Stimulated activated CD4-positive, alpha-beta T cell treated with anti-CD3 and anti-CD28 coated beads, TNF-alpha, amount 100 ng/mL, for 48 hours (primary cell): ENCODE data around the gene DUSP9.
"Not testable (repeated sequence)": the region's sequence is repeated elsewhere in the genome, so short reads cannot be mapped to it uniquely, and the experiment has no call there.

ENCODE experiments used
- DNase-seq, 3 donors: peaks; one replicate each; pipeline ENCODE4 v3.0.0-alpha.2; 2020; ENCODE audit warnings: low read depth in 3 of 3

The DUSP9 gene

DNA sequence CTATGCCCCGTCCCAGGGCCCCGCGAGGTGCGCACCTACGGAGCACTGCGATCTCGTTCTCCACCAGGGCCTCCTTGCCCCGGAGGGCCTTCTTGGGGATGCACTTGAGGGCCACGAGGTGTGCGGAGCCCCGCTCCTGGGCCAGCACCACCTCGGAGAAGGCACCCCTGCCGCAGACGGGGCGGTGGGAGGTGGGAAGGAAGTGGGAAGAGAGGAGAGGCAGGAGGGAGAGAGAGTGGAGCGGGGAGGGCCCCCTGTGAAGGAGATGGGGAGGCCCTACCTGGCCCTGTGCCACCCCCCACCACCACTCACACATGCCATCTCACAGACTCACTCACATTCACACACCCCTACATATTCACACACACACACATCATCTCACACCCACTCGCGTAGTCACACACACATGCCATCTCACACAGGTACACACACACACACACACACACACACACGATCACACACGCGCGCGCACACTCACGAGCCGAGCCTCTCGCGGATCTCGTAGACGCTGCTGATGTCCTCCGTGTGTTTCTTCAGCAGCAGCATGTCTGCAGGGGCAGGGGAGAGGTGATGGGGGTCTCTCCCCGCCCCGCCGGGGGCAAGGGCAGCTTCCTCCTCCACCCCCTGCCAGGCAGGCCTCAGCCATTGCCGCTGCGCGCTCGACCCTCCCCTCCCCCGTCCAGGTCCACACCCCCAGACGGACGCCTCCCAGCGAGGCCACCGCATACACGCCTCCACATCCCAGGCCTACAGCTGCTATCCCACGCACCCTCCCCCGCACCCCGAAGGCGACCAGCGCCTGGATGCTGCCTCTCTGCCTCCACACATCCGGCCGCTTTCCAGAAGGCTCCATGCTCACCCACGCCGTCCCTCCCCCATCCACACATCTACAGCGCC is 25.8 kb downstream of the DUSP9 start:
- no peak for DNase-seq

GRCh38 chrX:153673428-153674218 is 26.6 kb downstream of the DUSP9 start, which contains the start of gene PNCK:
Gene PNCK, minus strand, starts transcription at chrX:153673813. Its CDS starts 737 bp downstream, at chrX:153673076.
- DNase-seq, result no peak

- no peak for DNase-seq
These were observed 27.3 kb downstream of the DUSP9 start for GRCh38 chrX:153674219-153674851.

- DNase-seq, result no peak
These were observed 34.2 kb downstream of the DUSP9 start for GRCh38 chrX:153681175-153681574.

GRCh38 chrX:153683486-153683885 is 36.5 kb downstream of the DUSP9 start:
- DNase-seq, result not testable (repeated sequence)

DNA sequence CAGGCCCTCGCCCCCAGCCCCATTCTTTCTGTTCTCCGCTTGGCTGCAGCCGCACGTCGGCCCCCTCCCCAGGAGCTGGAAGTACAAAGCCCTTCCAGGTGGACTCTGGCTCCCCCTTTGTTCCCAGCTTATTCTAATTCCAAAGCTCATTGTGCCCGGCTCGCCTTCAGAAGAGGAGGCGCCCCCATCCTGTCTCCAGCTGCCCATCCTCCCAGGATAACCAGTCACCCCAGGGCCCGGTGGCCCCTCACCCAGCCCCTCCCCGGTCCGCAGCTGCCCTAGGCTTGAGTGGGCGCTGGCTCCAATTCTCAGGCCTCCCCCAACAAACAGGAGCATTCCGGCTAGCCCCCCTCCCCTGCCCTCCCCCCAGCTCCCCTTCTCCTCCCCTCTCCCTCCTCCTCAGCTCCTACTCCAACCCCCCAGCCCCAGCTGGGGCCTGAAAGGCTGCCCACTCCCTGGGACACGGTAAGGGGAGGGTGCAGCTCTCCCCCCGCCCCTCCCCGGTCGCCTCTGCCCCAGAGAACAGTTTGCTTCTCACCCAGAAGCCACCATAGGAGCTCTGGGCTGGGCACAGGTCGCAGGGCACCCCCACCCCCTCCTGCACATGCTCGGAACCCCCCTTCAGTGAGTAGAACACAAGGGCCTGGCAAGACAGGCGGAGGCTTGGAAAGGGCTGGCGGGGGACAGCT is 37.6 kb downstream of the DUSP9 start:
- no peak for DNase-seq

DNA sequence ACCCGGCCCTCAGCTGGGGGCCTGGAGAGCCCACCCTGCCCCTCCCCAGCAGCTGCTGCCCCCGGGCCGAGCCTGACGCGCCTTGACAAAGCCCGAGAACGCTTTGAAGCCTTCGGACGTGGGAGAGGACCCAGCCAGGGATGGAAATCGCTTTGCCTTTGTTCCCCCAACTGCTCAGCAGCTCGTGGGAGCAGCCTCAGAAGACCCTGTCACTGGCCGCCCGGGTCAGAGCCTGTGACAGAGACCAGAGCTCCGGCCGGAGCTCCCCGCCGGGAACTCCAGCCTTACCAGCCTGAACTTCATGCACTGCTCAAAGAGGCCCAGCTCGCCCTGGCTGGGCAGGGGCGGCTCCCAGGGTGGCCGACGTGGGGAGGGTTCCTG is 38.1 kb downstream of the DUSP9 start:
- no peak for DNase-seq

DNA sequence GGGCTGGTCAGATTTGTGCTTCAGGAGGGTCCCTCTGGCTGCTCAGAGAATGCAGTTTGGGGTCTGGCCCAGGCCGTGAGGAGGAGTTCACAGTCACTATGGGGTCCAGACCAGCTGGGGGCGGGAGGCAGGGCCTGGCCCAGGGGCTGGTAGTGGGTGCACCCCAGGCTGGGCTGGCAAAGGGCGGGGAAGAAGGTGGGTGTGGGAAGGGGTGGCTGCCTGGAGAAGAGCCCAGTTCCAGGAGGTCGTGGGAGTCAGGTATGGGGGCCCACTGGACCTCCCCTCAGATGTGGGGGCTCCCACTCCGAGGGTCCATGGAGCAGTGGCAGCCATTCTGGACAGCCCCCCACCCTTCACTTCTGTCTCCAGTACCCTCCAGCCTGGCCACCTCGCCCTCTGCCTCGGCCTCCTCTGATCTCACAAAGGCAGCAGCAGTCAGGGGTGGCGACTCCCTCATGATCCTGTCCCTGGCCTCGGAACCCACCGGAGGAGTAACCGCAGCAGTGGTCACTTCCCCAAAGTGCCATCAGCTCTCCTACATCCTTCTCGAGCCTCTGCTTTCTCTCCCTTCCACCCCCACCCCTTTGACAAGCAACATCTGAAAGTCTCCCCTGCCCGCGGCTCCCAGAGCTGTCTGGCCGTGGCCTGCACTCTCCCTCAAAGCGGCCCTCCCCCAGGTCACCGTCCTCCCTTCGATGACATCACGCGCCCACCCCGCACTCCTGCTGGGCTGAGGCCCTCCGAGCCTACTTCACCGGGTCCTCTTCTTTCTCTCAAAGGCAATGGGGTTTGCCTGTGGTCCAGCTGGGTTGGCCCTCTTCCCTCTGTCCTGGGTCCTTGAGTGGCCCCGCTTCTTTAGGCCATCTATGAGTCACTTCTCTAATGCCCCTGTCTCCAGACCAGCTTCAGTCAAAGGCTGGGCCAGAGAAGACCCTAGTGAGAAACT is 39.0 kb downstream of the DUSP9 start:
- DNase-seq, result no peak

DNA sequence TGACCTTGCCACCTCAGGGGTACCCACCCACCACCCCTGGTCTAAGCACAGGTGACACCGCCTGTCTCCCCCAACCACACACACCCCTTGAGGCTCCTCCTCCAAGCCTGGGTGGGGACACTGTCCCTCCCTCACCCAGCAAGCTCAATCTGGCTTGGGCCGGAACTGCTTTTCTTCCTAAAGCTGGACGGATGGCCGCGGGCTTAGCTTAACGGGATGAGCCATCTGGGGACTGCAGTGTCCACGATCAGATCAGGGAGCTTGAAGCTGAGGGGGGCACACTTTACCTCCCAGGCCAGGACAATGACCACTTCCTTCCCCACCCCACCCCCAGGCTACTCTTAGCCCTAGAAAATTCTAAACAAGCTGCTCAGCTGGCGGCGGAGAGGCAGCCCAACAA is 39.7 kb downstream of the DUSP9 start:
- no peak for DNase-seq

DNA sequence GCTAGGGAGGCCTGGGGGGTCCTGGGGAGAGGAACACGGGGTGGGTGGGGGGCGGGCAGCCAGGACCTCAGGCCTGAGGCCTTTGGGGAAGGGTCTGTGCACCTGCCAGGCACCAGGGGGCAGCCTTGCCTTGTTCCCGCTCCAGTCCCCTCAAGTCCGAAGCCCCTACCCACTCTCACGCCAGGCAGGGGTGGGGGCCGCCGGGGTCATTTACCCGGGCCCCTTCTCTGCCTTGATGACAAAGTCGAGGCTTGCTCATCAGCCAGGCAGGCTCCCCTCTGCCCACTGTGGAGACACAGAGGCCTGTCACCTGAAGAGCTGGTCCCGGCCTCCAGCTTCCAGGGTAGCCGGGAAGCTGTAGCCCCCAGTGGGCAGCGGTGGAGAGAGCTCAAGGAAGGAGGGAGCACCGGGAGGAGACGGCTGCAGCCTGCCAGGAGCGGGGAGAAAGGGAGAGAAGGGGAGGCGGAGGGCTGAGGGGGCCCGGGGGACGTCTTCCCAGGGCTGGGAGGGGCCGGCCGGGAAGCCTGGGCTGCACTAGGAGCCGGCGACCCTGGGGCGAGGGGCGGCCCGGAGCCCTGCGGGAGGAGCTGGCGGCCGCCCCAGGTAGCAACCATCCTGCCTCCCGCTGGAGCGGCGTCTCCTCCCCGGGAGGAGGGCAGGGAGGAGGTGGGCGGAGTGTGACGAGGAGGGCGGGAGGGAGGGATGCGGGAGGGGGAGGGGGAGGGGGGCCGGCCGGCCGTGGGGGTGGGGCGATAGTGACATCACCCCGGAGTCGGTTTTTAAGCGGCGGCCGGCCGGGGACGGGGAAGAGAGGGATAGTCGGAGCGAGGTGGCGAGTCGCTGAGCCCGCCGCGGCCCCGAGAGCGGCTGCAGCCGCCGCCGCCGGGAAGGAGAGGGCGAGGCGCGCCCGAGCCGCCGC is 40.4 kb downstream of the DUSP9 start, which contains the start of gene SLC6A8:
Gene SLC6A8 (plus strand): TSS at position 806 of the 919 bp plus-strand sequence. CDS start 649 bp downstream, outside the sequence.
- DNase-seq, result no peak

DNA sequence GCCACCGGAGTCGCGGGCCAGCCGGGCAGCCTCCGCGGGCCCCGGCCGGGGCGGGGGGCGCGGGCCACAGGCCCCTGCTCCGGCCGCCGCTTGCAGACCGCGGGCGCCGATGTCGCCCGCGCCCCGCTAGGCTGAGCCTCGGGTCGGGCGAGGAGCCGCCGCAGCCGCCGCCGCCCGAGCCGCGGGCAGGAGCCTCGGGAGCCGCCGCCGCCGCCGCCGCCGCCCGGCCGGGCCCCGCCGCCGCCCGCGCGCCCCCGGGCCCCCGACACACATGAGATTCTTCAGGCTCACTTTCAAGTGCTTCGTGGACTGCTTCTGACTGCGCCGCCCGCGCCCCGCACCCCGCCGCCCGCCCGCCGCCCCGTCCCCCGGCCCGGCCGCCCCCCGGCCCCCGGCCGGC is 41.1 kb downstream of the DUSP9 start:
- DNase-seq, result no peak

- DNase-seq, result no peak
These were observed 41.5 kb downstream of the DUSP9 start for GRCh38 chrX:153688506-153688905.

DNA sequence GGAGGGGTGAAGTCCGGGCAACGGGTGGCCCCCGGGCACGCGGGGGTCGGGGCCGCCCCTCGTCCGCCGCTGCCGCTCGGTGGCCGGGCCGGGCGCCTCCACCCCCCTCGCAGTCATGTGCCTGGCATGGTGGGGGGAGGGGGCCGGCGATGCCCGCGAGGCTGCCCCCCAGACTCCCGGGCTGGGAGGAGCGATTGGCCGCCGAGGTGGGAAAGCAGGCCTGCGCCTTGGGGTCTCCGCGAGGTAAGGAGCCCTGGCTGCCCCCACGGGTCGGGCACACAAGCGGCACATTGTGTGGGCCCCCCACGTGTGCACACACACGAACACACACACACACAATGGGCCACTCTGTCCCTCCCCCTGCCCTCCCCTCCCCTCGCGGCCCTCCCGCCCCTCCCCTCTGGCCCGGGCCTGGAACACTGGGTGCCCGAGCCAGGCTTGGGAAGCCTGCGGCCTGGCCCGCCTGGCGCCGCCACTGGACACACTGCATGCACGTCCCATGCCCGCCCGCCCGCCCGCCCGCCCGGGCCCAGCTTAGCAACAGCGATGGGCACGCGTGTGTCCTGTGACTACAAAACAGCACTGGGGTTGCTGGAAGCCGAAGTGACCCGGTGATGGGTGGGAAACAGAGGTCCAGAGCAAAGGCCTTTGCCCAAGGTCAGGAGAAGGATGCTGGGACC is 42.0 kb downstream of the DUSP9 start:
- no peak for DNase-seq

DNA sequence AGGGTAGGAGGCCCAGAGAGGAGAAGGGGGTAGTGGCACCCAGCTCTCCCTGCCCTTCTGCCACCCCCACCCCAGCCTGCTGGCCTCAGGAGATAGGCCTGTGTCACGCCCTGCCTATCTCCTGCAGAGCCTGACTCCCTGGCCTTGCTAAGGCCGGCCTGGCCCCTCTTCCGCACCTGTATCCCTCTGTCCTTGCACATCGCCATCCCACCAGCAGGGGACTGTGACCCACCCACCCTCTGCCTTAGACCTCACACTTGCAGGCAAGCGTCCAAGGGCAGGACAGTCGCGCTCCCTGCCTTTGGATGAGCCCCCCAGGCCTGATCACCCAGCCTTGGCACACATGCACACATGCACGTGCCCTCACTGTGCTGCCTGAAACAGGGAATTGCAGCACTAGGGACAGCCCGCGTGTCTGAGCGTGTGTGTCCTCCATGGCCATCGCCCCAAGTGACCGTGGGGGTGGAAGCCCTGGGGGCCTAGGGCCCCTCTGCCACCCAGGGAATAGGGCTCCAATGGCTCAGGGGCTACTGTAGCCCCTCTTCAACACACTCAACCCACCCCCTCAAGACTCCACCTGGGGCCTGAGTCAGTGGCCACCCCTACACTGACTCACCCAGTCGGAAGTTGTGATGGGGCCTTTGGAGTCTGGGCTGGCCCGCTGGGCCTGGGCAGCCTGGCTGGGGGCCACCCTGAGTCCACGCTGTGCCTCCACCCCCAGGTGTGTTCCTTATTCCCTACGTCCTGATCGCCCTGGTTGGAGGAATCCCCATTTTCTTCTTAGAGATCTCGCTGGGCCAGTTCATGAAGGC is 42.9 kb downstream of the DUSP9 start:
- no peak for DNase-seq

- no peak for DNase-seq
These were observed 43.5 kb downstream of the DUSP9 start for GRCh38 chrX:153690466-153690865.

DNA sequence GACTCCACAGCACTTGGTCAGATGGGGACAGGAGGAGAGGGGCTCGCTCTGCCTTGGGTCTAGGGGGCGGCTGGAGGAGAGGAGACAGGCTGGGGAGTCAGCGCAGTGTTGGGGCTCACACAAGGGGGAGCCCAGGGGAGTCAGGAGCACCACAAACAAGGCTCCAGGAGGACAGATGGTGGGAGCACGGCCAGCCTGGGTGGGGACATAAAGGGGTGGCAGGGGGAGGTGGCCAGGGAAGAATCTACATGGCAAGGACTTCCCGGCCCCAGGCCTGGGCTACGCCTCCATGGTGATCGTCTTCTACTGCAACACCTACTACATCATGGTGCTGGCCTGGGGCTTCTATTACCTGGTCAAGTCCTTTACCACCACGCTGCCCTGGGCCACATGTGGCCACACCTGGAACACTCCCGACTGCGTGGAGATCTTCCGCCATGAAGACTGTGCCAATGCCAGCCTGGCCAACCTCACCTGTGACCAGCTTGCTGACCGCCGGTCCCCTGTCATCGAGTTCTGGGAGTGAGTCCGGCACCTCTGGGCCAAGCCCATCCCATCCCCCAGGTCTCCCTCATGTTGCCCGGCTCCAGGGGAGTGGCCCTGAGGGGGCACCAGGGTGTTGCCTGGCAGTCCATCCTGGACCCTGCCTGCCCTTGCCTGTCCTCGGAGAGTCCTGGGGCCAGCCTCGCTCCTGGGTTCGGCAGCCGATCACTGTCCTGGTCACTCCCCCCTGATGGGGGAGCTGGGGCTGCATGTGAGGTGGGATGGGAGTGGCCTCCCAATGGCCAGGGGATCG is 44.2 kb downstream of the DUSP9 start:
- not testable (repeated sequence) for DNase-seq

GRCh38 chrX:153692003-153692402 is 45.0 kb downstream of the DUSP9 start:
- DNase-seq, result no peak
